IMR-90 (cell line): ENCODE results near the gene WWP2. TPM values are rescaled to one million over a fixed set of nuclear protein-coding genes. Genes with fewer than 3 reads are reported as not detected.

ENCODE experiments used
- ATAC-seq: fragments of 200-7000 bp; cut with Tn5 transposase; 2 replicates; pipeline ENCODE4 v1.9.1; 2020; ENCODE audit warnings: low read depth, mild to moderate bottlenecking, moderate library complexity
- BruUV-seq: library from RNA; stranded (reverse); fragments of 400-500 nt; replicated peaks from 2 replicates; lab custom pipeline; 2021; lab: Mats Ljungman, UMichigan
- CTCF ChIA-PET: fragments of 300-600 bp; formaldehyde crosslinking; extraction: SDS; loops from one replicate; lab custom pipeline; 2021; ENCODE audit warnings: antibody characterized with exemption; lab: Yijun Ruan, JAX
- POLR2A ChIA-PET: fragments of 300-600 bp; sonication (Branson Sonifier 250); formaldehyde crosslinking; loops from one replicate; lab custom pipeline; 2022; ENCODE audit warnings: antibody characterized with exemption; ENCODE audit not compliant: unreplicated experiment; lab: Charles Lee
- DNase-seq: peaks from one replicate; pipeline ENCODE4 v3.0.0; 2013
- H2AFZ ChIP-seq: replicated peaks from 2 replicates; pipeline ENCODE3; 2013; ENCODE audit warnings: low read length, mild to moderate bottlenecking; ENCODE audit not compliant: poor library complexity
- H2AK5ac ChIP-seq: 2 replicates; pipeline ENCODE4 v1.6.1; 2013; ENCODE audit warnings: low read depth, low read length, inconsistent platforms
- H2AK9ac ChIP-seq: replicated peaks from 2 replicates; pipeline ENCODE3; 2013; ENCODE audit warnings: mild to moderate bottlenecking, low read depth, low read length, moderate library complexity; ENCODE audit not compliant: poor library complexity
- H2BK120ac ChIP-seq: 2 replicates; pipeline ENCODE4 v1.6.1; 2013; ENCODE audit warnings: low read depth, low read length, inconsistent platforms
- H2BK15ac ChIP-seq: 3 replicates; pipeline ENCODE4 v1.6.1; 2013; ENCODE audit warnings: low read depth, low read length, inconsistent platforms
- H2BK20ac ChIP-seq: 2 replicates; pipeline ENCODE4 v1.6.1; 2013; ENCODE audit warnings: low read depth, mild to moderate bottlenecking, inconsistent platforms, low read length, moderate library complexity
- H2BK5ac ChIP-seq: 2 replicates; pipeline ENCODE4 v1.6.1; 2013; ENCODE audit warnings: mild to moderate bottlenecking, low read depth, low read length, inconsistent platforms; ENCODE audit not compliant: poor library complexity, severe bottlenecking
- H3K14ac ChIP-seq: replicated peaks from 2 replicates; pipeline ENCODE4 v1.6.1; 2013; ENCODE audit warnings: low read depth, low read length, inconsistent platforms
- H3K18ac ChIP-seq: 2 replicates; pipeline ENCODE4 v1.6.1; 2013; ENCODE audit warnings: low read depth, low read length, control low read depth
- H3K23ac ChIP-seq: 2 replicates; pipeline ENCODE4 v1.6.1; 2013; ENCODE audit warnings: low read depth, low read length, inconsistent platforms
- H3K27ac ChIP-seq: 2 replicates; pipeline ENCODE4 v1.5.1; 2013; ENCODE audit warnings: mild to moderate bottlenecking, control low read depth, low read length; ENCODE audit not compliant: insufficient read depth
- H3K27me3 ChIP-seq: 2 replicates; pipeline ENCODE4 v1.6.1; 2013; ENCODE audit warnings: low read length; ENCODE audit not compliant: control insufficient read depth, insufficient read depth
- H3K36me3 ChIP-seq: 2 replicates; pipeline ENCODE4 v1.6.1; 2013; ENCODE audit warnings: low read length, mixed read lengths; ENCODE audit not compliant: control insufficient read depth, insufficient read depth
- H3K4ac ChIP-seq: 2 replicates; pipeline ENCODE4 v1.6.1; 2013; ENCODE audit warnings: low read depth, low read length, inconsistent platforms
- H3K4me1 ChIP-seq: 2 replicates; pipeline ENCODE4 v1.6.1; 2013; ENCODE audit warnings: low read length, mixed read lengths; ENCODE audit not compliant: control insufficient read depth, insufficient read depth
- H3K4me2 ChIP-seq: 2 replicates; pipeline ENCODE4 v1.6.1; 2013; ENCODE audit warnings: low read depth, mild to moderate bottlenecking, control low read depth, low read length, moderate library complexity
- H3K4me3 ChIP-seq: 2 replicates; pipeline ENCODE4 v1.5.1; 2013; ENCODE audit warnings: low read depth, mild to moderate bottlenecking, control low read depth, low read length, moderate library complexity; ENCODE audit not compliant: insufficient read depth
- H3K56ac ChIP-seq: 2 replicates; pipeline ENCODE4 v1.6.1; 2013; ENCODE audit warnings: low read length, inconsistent platforms; ENCODE audit not compliant: insufficient read depth; ENCODE audit errors: extremely low read depth
- H3K79me1 ChIP-seq, 2 experiments: 2 replicates each; pipeline ENCODE4 v1.6.1; 2013; ENCODE audit warnings: low read length in 2 of 2, inconsistent platforms in 1 of 2, low read depth in 1 of 2
- H3K9ac ChIP-seq: 2 replicates; pipeline ENCODE4 v1.6.1; 2013; ENCODE audit warnings: low read depth, low read length, control low read depth
- H3K9me1 ChIP-seq: 2 replicates; pipeline ENCODE4 v1.6.1; 2013; ENCODE audit warnings: low read length, inconsistent platforms; ENCODE audit not compliant: insufficient read depth
- H3K9me3 ChIP-seq: 2 replicates; pipeline ENCODE4 v1.6.1; 2013; ENCODE audit warnings: low read length; ENCODE audit not compliant: control insufficient read depth, insufficient read depth
- H4K20me1 ChIP-seq: 2 replicates; pipeline ENCODE4 v1.6.1; 2013; ENCODE audit warnings: low read length, inconsistent platforms; ENCODE audit not compliant: insufficient read depth
- H4K5ac ChIP-seq: 2 replicates; pipeline ENCODE4 v1.6.1; 2013; ENCODE audit warnings: mild to moderate bottlenecking, low read depth, low read length, control low read depth
- H4K8ac ChIP-seq, 2 experiments: 2 replicates each; pipeline ENCODE4 v1.6.1; 2013; ENCODE audit warnings: low read depth in 2 of 2, low read length in 2 of 2, control low read depth in 1 of 2, inconsistent platforms in 1 of 2
- H4K91ac ChIP-seq: 2 replicates; pipeline ENCODE4 v1.6.1; 2013; ENCODE audit warnings: low read depth, low read length, inconsistent platforms; ENCODE audit not compliant: insufficient read depth
- CEBPB ChIP-seq: IDR thresholded peaks from 2 replicates; pipeline ENCODE4 v1.6.1; 2012; ENCODE audit warnings: low read depth, low read length, improper control_type of control experiment
- CHD1 ChIP-seq: IDR thresholded peaks from 2 replicates; pipeline ENCODE4 v1.6.1; 2012; ENCODE audit warnings: low read depth, low read length, improper control_type of control experiment
- FOS ChIP-seq: fragments of 150-350 bp; IDR thresholded peaks from 2 replicates; pipeline ENCODE4 v1.6.1; 2016; ENCODE audit warnings: low read depth, low read length
- MXI1 ChIP-seq: IDR thresholded peaks from 2 replicates; pipeline ENCODE4 v1.6.1; 2012; ENCODE audit warnings: low read depth, mild to moderate bottlenecking, low read length, moderate library complexity, borderline replicate concordance
- POLR2A ChIP-seq: IDR thresholded peaks from 2 replicates; pipeline ENCODE4 v1.6.1; 2012; ENCODE audit warnings: mild to moderate bottlenecking, low read depth, low read length
- RFX5 ChIP-seq: IDR thresholded peaks from 2 replicates; pipeline ENCODE4 v1.8.0; 2012; ENCODE audit warnings: low read depth, mild to moderate bottlenecking, low read length, moderate library complexity
- WGBS, 2 experiments: methylation state at CpG; one replicate each; pipeline versions ENCODE4 v1.1.5 to v1.1.7; 2013; ENCODE audit warnings: missing lambda C conversion rate in 2 of 2; ENCODE audit not compliant: insufficient read length in 1 of 2; ENCODE audit errors: extremely low coverage in 2 of 2; 5-methylcytosine and 5-hydroxymethylcytosine counted together
- dilution Hi-C: fragments of 300-500 bp; cut with HindIII; formaldehyde crosslinking; loops from one replicate; pipeline ENCODE4 v1.14.3; 2018; ENCODE audit warnings: low sequenced_read_pairs; ENCODE audit not compliant: unreplicated experiment
- in situ Hi-C: fragments of 300-500 bp; cut with MboI; formaldehyde crosslinking; loops from 3 replicates; pipeline ENCODE4 v1.14.3; 2019; ENCODE audit warnings: low sequenced_read_pairs, inconsistent platforms, mixed read lengths
- intact Hi-C: fragments of 100-400 bp; cut with micrococcal nuclease; formaldehyde crosslinking; loops from 2 replicates; pipeline ENCODE4 v1.10.0; 2022
- polyA plus RNA-seq, 3 experiments: library from polyadenylated mRNA; depleted of rRNA; stranded (reverse); fragments of >200 nt; gene quantifications; 2 replicates each; pipeline ENCODE4 v1.2.3, GENCODE V29; 2012; ENCODE audit warnings: low replicate concordance in 1 of 3
- total RNA-seq: library from RNA; depleted of rRNA; stranded (reverse); fragments of >200 nt; gene quantifications from 2 replicates; pipeline ENCODE4 v1.2.3, GENCODE V29; 2012

WWP2 gene
- total and polyA plus RNA-seq, 2 of the 4 experiments (the other 2 are of a cell fraction), result 12.7 to 13.7 TPM

DNA sequence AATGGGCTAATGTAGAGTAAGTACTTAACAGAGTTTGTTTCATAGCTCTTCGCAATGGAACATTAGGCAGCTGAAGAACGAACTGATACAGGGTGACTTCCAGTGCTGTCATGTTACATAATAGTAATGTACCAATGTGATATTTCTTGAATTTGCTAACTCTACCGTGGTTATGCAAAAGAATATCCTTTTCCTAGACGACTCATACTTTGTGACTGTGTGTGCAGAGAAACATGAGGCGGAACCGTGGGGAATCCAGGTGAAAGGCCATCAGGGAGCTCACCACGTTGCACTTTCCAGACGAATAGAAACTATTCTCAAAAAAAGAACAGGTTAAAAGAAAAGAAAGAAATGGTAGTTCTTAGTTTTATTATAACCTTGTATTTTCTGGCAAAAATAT lies 20.6 kb upstream of the WWP2 start:
- H3K4me2 ChIP-seq, result no peak overlapping the region
- dilution Hi-C loops (no loop called here), intact Hi-C loops (no loop called here), in situ Hi-C loops (no loop called here)
- no peak overlapping the region for H3K23ac ChIP-seq
- no peak overlapping the region for H3K4ac ChIP-seq
- no peak overlapping the region for H3K18ac ChIP-seq
- ChIA-PET POLR2A (no interaction called here), CTCF (no interaction called here)
- H3K27ac ChIP-seq, result no peak overlapping the region
- no peak overlapping the region for H2AK5ac ChIP-seq
- no peak overlapping the region for H2AFZ ChIP-seq
- TF ChIP-seq POLR2A (no peak), MXI1 (no peak), CEBPB (peak; percentile 35), RFX5 (peak; percentile 21; the same call in 1 of the 2 replicates), FOS (0 out of 2 replicates have a peak, but pooled peaks have one; percentile 2), CHD1 (no peak)
- H2BK15ac ChIP-seq, result no peak overlapping the region
- no peak overlapping the region for H2BK20ac ChIP-seq
- H4K5ac ChIP-seq, result no peak overlapping the region
- H3K79me1 ChIP-seq, result peaks cover 23 to 40% of the 10 kb centered on the region in 2 experiments
- H4K91ac ChIP-seq, result no peak overlapping the region
- WGBS, 2 experiments, result no CpG with 5 or more reads among the region's 8 CpGs
- no peak overlapping the region for H3K14ac ChIP-seq
- H3K4me1 ChIP-seq, result peaks cover 2% of the 10 kb centered on the region; the same call in 1 of the 2 replicates
- H3K27me3 ChIP-seq, result no peaks in the 10 kb centered on the region
- peaks cover 6% of the 10 kb centered on the region; the same call in 1 of the 2 replicates for H4K20me1 ChIP-seq
- H3K36me3 ChIP-seq, result peaks cover 52% of the 10 kb centered on the region
- no TSS peak for BruUV-seq
- H3K56ac ChIP-seq, result no peak overlapping the region
- H3K9me1 ChIP-seq, result peaks cover 11% of the 10 kb centered on the region; the same call in 1 of the 2 replicates
- ATAC-seq (peak; percentile 54), DNase-seq (peak; percentile 67)
- no peak overlapping the region for H4K8ac ChIP-seq
- no peak overlapping the region for H2BK120ac ChIP-seq
- H2AK9ac ChIP-seq, result no peak overlapping the region
- H2BK5ac ChIP-seq, result no peak overlapping the region
- H3K4me3 ChIP-seq, result no peak overlapping the region
- H3K9me3 ChIP-seq, result no peaks in the 10 kb centered on the region
- no peak overlapping the region for H3K9ac ChIP-seq
